Thyroid gland (tissue), 4 donors: Measurements from ENCODE around the gene HSPB7. TPM values are rescaled to one million over a fixed set of nuclear protein-coding genes. Genes with fewer than 3 reads are reported as not detected.
"Not testable (repeated sequence)": the region's sequence is repeated elsewhere in the genome, so short reads cannot be mapped to it uniquely, and the experiment has no call there.

Experiments used
- DNase-seq, 2 donors: peaks; one replicate each; pipeline ENCODE4 v3.0.0-alpha.2; 2019
- H3K27ac ChIP-seq, 3 donors: fragments of 200-600 bp; sonication (generic); 1 replicate in 2 of 3; 2 replicates in 1 of 3; pipeline ENCODE4 v1.5.1; 2016 to 2019; ENCODE audit warnings: mild to moderate bottlenecking in 1 of 3, moderate library complexity in 1 of 3
- H3K27me3 ChIP-seq: fragments of 200-600 bp; sonication (generic); one replicate; pipeline ENCODE4 v1.5.1; 2019
- H3K36me3 ChIP-seq, 2 donors: fragments of 200-600 bp; sonication (generic); one replicate each; pipeline ENCODE4 v1.5.1; 2016 to 2019
- H3K4me1 ChIP-seq, 2 donors: fragments of 200-600 bp; sonication (generic); one replicate each; pipeline ENCODE4 v1.5.1; 2017 to 2019
- H3K4me3 ChIP-seq, 3 donors: fragments of 200-600 bp; sonication (generic); replicated peaks in 1 of 3; 1 replicate in 2 of 3; 2 replicates in 1 of 3; pipeline ENCODE4 v1.5.1; 2016; ENCODE audit warnings: mild to moderate bottlenecking in 1 of 3
- H3K9me3 ChIP-seq: fragments of 200-600 bp; sonication (generic); one replicate; pipeline ENCODE4 v1.5.1; 2017
- CTCF ChIP-seq, 6 experiments: fragments of 200-600 bp in 3 of 6; fragments of 450-650 bp in 3 of 6; sonication (generic) in 3 of 6; IDR thresholded peaks; one replicate each; pipeline ENCODE4 v1.5.1; 2016 to 2019; ENCODE audit warnings: antibody characterized with exemption in 6 of 6, mild to moderate bottlenecking in 2 of 6, inconsistent platforms in 1 of 6, moderate library complexity in 1 of 6
- POLR2A ChIP-seq, 2 donors: fragments of 450-650 bp; IDR thresholded peaks; one replicate each; pipeline ENCODE4 v1.6.1; 2017; ENCODE audit warnings: antibody characterized with exemption in 2 of 2, mild to moderate bottlenecking in 2 of 2, moderate library complexity in 1 of 2
- WGBS, 2 donors: methylation state at CpG; one replicate each; pipeline ENCODE4 v1.1.5; 2017; 5-methylcytosine and 5-hydroxymethylcytosine counted together
- intact Hi-C: fragments of 100-400 bp; cut with DNase I; formaldehyde crosslinking; loops from one replicate; pipeline ENCODE4 v1.15.1; 2023
- total RNA-seq, 4 donors: library from RNA; depleted of rRNA; stranded (reverse); fragments of >200 nt; gene quantifications; one replicate each; pipeline ENCODE4 v1.2.3, GENCODE V29; 2016

The HSPB7 gene
- total RNA-seq, 4 donors from 2014 or later = 0.81 to 9.0 (median 2.9) TPM

GRCh38 chr1:16029288-16029687 lies 11.4 kb upstream of the HSPB7 start:
- H3K27me3 ChIP-seq = no peaks in the 10 kb centered on the region
- H3K4me1 ChIP-seq = peaks cover 8 to 13% of the 10 kb centered on the region in 2 donors
- 90% methylated on average over 1 of the region's 1 CpG; no CpG with 5 or more reads in 1 of the 2 donors for WGBS, 2 donors
- no peak for TF ChIP-seq CTCF (IDR thresholded peaks at IDR 0.05)
- no peak for TF ChIP-seq POLR2A (IDR thresholded peaks at IDR 0.05)
- H3K9me3 ChIP-seq = no peaks in the 10 kb centered on the region
- intact Hi-C loops = no loop called here
- no peak overlapping the region for H3K4me3 ChIP-seq
- no peak overlapping the region for H3K27ac ChIP-seq
- DNase-seq = no peak
- H3K36me3 ChIP-seq = no peaks in the 10 kb centered on the region

- H3K36me3 ChIP-seq, DNase-seq, H3K4me3 ChIP-seq, intact Hi-C loops, H3K27ac ChIP-seq, H3K27me3 ChIP-seq, H3K9me3 ChIP-seq: not testable (repeated sequence)
- peaks cover 8 to 13% of the 10 kb centered on the region in 2 donors for H3K4me1 ChIP-seq
- 74 to 89% methylated on average over 8 to 9 of the region's 13 CpGs for WGBS, 2 donors
These were observed 11.1 kb upstream of the HSPB7 start for GRCh38 chr1:16029003-16029268.

- Histone ChIP-seq H3K27me3 (no peaks in the 10 kb centered on the region), H3K9me3 (no peaks in the 10 kb centered on the region), H3K36me3 (no peaks in the 10 kb centered on the region), H3K27ac (no peak overlapping the region), H3K4me3 (no peak overlapping the region), H3K4me1 (peaks cover 8 to 13% of the 10 kb centered on the region in 2 donors)
- intact Hi-C loops = no loop called here
- 72 to 74% methylated on average over 19 of the region's 19 CpGs for WGBS, 2 donors
- DNase-seq = no peak
- no peak for TF ChIP-seq CTCF (IDR thresholded peaks at IDR 0.05)
- no peak for TF ChIP-seq POLR2A (IDR thresholded peaks at IDR 0.05)
These were observed 10.6 kb upstream of the HSPB7 start for GRCh38 chr1:16028237-16029002.

- no peak overlapping the region for H3K4me3 ChIP-seq
- H3K27ac ChIP-seq = no peak overlapping the region
- intact Hi-C loops = no loop called here
- WGBS, 2 donors = 14 to 29% methylated on average over 10 to 24 of the region's 33 CpGs
- H3K4me1 ChIP-seq = peaks cover 11% of the 10 kb centered on the region in 2 donors
- TF ChIP-seq CTCF (IDR thresholded peaks at IDR 0.05) (no peak), POLR2A (IDR thresholded peaks at IDR 0.05) (no peak)
- H3K9me3 ChIP-seq = no peaks in the 10 kb centered on the region
- H3K36me3 ChIP-seq = no peaks in the 10 kb centered on the region
- no peaks in the 10 kb centered on the region for H3K27me3 ChIP-seq
- DNase-seq = peak; percentile 57 to 66
These were observed 9.1 kb upstream of the HSPB7 start for GRCh38 chr1:16026723-16027484.

GRCh38 chr1:16026302-16026701 lies 8.5 kb upstream of the HSPB7 start:
- H3K27ac ChIP-seq, H3K36me3 ChIP-seq, DNase-seq, H3K27me3 ChIP-seq, intact Hi-C loops, H3K4me3 ChIP-seq, H3K9me3 ChIP-seq: not testable (repeated sequence)
- 20 to 53% methylated on average over 2 to 3 of the region's 10 CpGs for WGBS, 2 donors
- H3K4me1 ChIP-seq = peaks cover 16 to 17% of the 10 kb centered on the region in 2 donors

GRCh38 chr1:16023050-16023653 lies 5.3 kb upstream of the HSPB7 start:
- TF ChIP-seq POLR2A (IDR thresholded peaks at IDR 0.05) = no peak
- DNase-seq = no peak
- peaks cover 33 to 40% of the 10 kb centered on the region in 2 donors for H3K4me1 ChIP-seq

More at GRCh38 chr1:16023050-16023653, 5.3 kb upstream of the HSPB7 start:
- intact Hi-C loops = no loop called here
- WGBS, 2 donors = 82 to 84% methylated on average over 4 to 6 of the region's 7 CpGs
- Histone ChIP-seq H3K27ac (no peak overlapping the region), H3K9me3 (no peaks in the 10 kb centered on the region), H3K27me3 (no peaks in the 10 kb centered on the region), H3K4me3 (no peak overlapping the region), H3K36me3 (no peaks in the 10 kb centered on the region)
